Liver (tissue), 9 donors: ENCODE measurements around the gene ZNF133. TPM values are rescaled to one million over a fixed set of nuclear protein-coding genes. Genes with fewer than 3 reads are reported as not detected.

Source experiments
- DNase-seq: peaks from one replicate; pipeline ENCODE4 v3.0.0-alpha.2; 2017; ENCODE audit warnings: low spot score
- H3K27ac ChIP-seq, 2 donors: one replicate each; pipeline ENCODE4 v1.7.0; 2013; ENCODE audit warnings: inconsistent platforms in 2 of 2, low read length in 2 of 2, control low read depth in 1 of 2, low read depth in 1 of 2, mild to moderate bottlenecking in 1 of 2
- H3K27me3 ChIP-seq, 4 donors: one replicate each; pipeline versions ENCODE4 v1.6.1 to v1.7.0; 2013; ENCODE audit warnings: low read length in 3 of 4, inconsistent platforms in 1 of 4, mild to moderate bottlenecking in 1 of 4, moderate library complexity in 1 of 4; ENCODE audit not compliant: control insufficient read depth in 4 of 4, insufficient read depth in 4 of 4
- H3K36me3 ChIP-seq, 4 donors: one replicate each; pipeline versions ENCODE4 v1.6.1 to v1.7.0; 2013; ENCODE audit warnings: low read length in 3 of 4, mild to moderate bottlenecking in 3 of 4, low read depth in 1 of 4, moderate library complexity in 1 of 4; ENCODE audit not compliant: control insufficient read depth in 4 of 4, insufficient read depth in 3 of 4
- H3K4me1 ChIP-seq, 4 donors: one replicate each; pipeline versions ENCODE4 v1.6.1 to v1.7.0; 2013; ENCODE audit warnings: low read length in 3 of 4, mild to moderate bottlenecking in 3 of 4, moderate library complexity in 1 of 4; ENCODE audit not compliant: control insufficient read depth in 4 of 4, insufficient read depth in 4 of 4
- H3K4me3 ChIP-seq, 3 donors: one replicate each; pipeline versions ENCODE4 v1.6.1 to v1.7.0; 2013; ENCODE audit warnings: low read length in 3 of 3, control low read depth in 1 of 3, low read depth in 1 of 3, mild to moderate bottlenecking in 1 of 3
- H3K9ac ChIP-seq, 2 donors: one replicate each; pipeline ENCODE4 v1.7.0; 2013; ENCODE audit warnings: low read length in 2 of 2, mild to moderate bottlenecking in 2 of 2, moderate library complexity in 2 of 2, control low read depth in 1 of 2, low read depth in 1 of 2
- H3K9me3 ChIP-seq, 4 donors: one replicate each; pipeline versions ENCODE4 v1.6.1 to v1.7.0; 2013; ENCODE audit warnings: low read length in 3 of 4; ENCODE audit not compliant: control insufficient read depth in 4 of 4
- EGR1 ChIP-seq, 2 donors: IDR thresholded peaks; 2 replicates each; pipeline ENCODE4 v1.6.1; 2016 to 2018; ENCODE audit warnings: antibody characterized with exemption in 2 of 2, low read depth in 2 of 2
- FOXA1 ChIP-seq: IDR thresholded peaks from 2 replicates; pipeline ENCODE4 v1.6.1; 2016; ENCODE audit warnings: antibody characterized with exemption
- FOXA2 ChIP-seq: IDR thresholded peaks from 2 replicates; pipeline ENCODE4 v1.6.1; 2016; ENCODE audit warnings: antibody characterized with exemption
- GABPA ChIP-seq, 2 donors: IDR thresholded peaks in 1 of 2; conservative IDR thresholded peaks in 1 of 2; 2 replicates each; pipeline ENCODE4 v1.6.1; 2016; ENCODE audit warnings: antibody characterized with exemption in 2 of 2, mild to moderate bottlenecking in 1 of 2, moderate library complexity in 1 of 2
- HNF4A ChIP-seq, 2 donors: conservative IDR thresholded peaks; 2 replicates each; pipeline ENCODE4 v1.6.1; 2016; ENCODE audit warnings: antibody characterized with exemption in 2 of 2, mild to moderate bottlenecking in 2 of 2
- JUND ChIP-seq, 2 donors: IDR thresholded peaks; 2 replicates each; pipeline ENCODE4 v1.6.1; 2016; ENCODE audit warnings: antibody characterized with exemption in 2 of 2
- MAX ChIP-seq: IDR thresholded peaks from 2 replicates; pipeline ENCODE4 v1.6.1; 2016; ENCODE audit warnings: antibody characterized with exemption
- NR2F2 ChIP-seq: IDR thresholded peaks from 2 replicates; pipeline ENCODE4 v1.6.1; 2016; ENCODE audit warnings: antibody characterized with exemption
- RAD21 ChIP-seq, 2 donors: IDR thresholded peaks; 2 replicates each; pipeline ENCODE4 v1.6.1; 2016; ENCODE audit warnings: antibody characterized with exemption in 2 of 2, mild to moderate bottlenecking in 2 of 2
- RXRA ChIP-seq, 2 donors: IDR thresholded peaks; 2 replicates each; pipeline ENCODE4 v1.6.1; 2017 to 2018; ENCODE audit warnings: antibody characterized with exemption in 2 of 2, mild to moderate bottlenecking in 1 of 2
- SP1 ChIP-seq: IDR thresholded peaks from 2 replicates; pipeline ENCODE4 v1.6.1; 2018; ENCODE audit warnings: antibody characterized with exemption, mild to moderate bottlenecking
- TAF1 ChIP-seq: conservative IDR thresholded peaks from 2 replicates; pipeline ENCODE4 v1.6.1; 2016; ENCODE audit warnings: antibody characterized with exemption, mild to moderate bottlenecking
- YY1 ChIP-seq: IDR thresholded peaks from 2 replicates; pipeline ENCODE4 v1.6.1; 2016; ENCODE audit warnings: antibody characterized with exemption, mild to moderate bottlenecking
- WGBS: extraction: QIAGEN DNeasy Blood & Tissue Kit; methylation state at CpG from one replicate; pipeline ENCODE4 v1.1.7; 2013; 5-methylcytosine and 5-hydroxymethylcytosine counted together
- polyA plus RNA-seq, 2 donors: library from polyadenylated mRNA; stranded (reverse) in 1 of 2; unstranded in 1 of 2; fragments of 200-250 nt in 1 of 2; fragments of >200 nt in 1 of 2; fragmentation: Nextera tagmentation in 1 of 2; extraction: Ambion mirVana in 1 of 2; gene quantifications; one replicate each; pipeline versions ENCODE4 v1.2.1 to v1.2.3, GENCODE V29; 2013 to 2015
- total RNA-seq, 2 donors: library from RNA; depleted of rRNA; stranded (reverse); fragments of >200 nt; gene quantifications; one replicate each; pipeline ENCODE4 v1.2.3, GENCODE V29; 2014
- TF ChIP-seq, protein P1 (sequence below): IDR thresholded peaks from 2 replicates; pipeline ENCODE4 v1.6.1; 2016; ENCODE audit warnings: antibody characterized with exemption
- TF ChIP-seq, protein P2 (sequence below): fragments of 150-350 bp; IDR thresholded peaks from 2 replicates; pipeline ENCODE4 v1.5.1; 2017; ENCODE audit warnings: improper control_type of control experiment, low read depth, low read length; ENCODE audit not compliant: missing input control
- donor health status: healthy.
- donor health status: healthy.
- donor health status: healthy.
- donor health status: healthy.
- donor health status: healthy.

The ZNF133 gene
- total and polyA plus RNA-seq, 4 donors: 3.4 to 9.5 (median 6.0) TPM

GRCh38 chr20:18316166-18316565, 27.8 kb downstream of the ZNF133 start:
- Histone ChIP-seq H3K9me3 (no peaks in the 10 kb centered on the region), H3K27me3 (no peaks in the 10 kb centered on the region), H3K27ac (no peak overlapping the region), H3K4me1 (no peaks in the 10 kb centered on the region), H3K9ac (no peak overlapping the region), H3K36me3 (peaks cover 3 to 30% (median 18%) of the 10 kb centered on the region in 4 donors), H3K4me3 (no peak overlapping the region)
- no peak for TF ChIP-seq SP1
- no peak for TF ChIP-seq FOXA1
- TF ChIP-seq MAX: no peak
- TF ChIP-seq HNF4A (conservative IDR thresholded peaks at IDR 0.05): no peak
- TF ChIP-seq YY1: no peak
- no peak for TF ChIP-seq FOXA2
- no peak for TF ChIP-seq RXRA (IDR thresholded peaks at IDR 0.05)
- no peak for TF ChIP-seq GABPA (IDR thresholded peaks at IDR 0.05 in 1 of 2, conservative IDR thresholded peaks at IDR 0.05 in 1 of 2)
- TF ChIP-seq, protein P1, sequence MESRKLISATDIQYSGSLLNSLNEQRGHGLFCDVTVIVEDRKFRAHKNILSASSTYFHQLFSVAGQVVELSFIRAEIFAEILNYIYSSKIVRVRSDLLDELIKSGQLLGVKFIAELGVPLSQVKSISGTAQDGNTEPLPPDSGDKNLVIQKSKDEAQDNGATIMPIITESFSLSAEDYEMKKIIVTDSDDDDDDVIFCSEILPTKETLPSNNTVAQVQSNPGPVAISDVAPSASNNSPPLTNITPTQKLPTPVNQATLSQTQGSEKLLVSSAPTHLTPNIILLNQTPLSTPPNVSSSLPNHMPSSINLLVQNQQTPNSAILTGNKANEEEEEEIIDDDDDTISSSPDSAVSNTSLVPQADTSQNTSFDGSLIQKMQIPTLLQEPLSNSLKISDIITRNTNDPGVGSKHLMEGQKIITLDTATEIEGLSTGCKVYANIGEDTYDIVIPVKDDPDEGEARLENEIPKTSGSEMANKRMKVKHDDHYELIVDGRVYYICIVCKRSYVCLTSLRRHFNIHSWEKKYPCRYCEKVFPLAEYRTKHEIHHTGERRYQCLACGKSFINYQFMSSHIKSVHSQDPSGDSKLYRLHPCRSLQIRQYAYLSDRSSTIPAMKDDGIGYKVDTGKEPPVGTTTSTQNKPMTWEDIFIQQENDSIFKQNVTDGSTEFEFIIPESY: no peak
- WGBS: 98% methylated on average over 15 of the region's 15 CpGs
- DNase-seq: no peak

DNA sequence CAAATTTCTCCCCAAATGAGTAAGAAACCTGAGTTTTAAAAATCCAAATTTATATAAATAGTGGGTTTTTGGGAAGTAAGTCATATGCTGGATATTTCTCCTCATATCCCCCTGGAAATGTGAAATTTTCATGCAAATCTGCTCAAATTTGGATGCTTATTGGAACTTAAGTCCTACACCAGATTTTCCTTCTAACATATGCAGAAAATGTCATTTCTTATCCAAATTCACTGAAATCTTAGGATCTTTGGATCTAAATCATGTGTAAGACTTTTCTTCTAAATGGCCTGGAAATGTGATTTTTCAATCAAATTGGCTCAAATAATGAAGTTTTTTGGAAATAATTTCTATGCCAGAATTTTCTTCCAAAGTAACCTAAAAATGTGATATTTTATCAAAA, 33.0 kb downstream of the ZNF133 start:
- H3K27me3 ChIP-seq: no peaks in the 10 kb centered on the region
- peaks cover 0 to 2% (median 0%) of the 10 kb centered on the region in 4 donors for H3K4me1 ChIP-seq
- no peaks in the 10 kb centered on the region for H3K9me3 ChIP-seq
- no peak overlapping the region for H3K4me3 ChIP-seq
- H3K27ac ChIP-seq: no peak overlapping the region
- DNase-seq: no peak
- TF ChIP-seq TAF1: no peak
- no peak for TF ChIP-seq NR2F2
- H3K36me3 ChIP-seq: peaks cover 0 to 10% (median 4%) of the 10 kb centered on the region in 4 donors
- H3K9ac ChIP-seq: no peak overlapping the region

DNA sequence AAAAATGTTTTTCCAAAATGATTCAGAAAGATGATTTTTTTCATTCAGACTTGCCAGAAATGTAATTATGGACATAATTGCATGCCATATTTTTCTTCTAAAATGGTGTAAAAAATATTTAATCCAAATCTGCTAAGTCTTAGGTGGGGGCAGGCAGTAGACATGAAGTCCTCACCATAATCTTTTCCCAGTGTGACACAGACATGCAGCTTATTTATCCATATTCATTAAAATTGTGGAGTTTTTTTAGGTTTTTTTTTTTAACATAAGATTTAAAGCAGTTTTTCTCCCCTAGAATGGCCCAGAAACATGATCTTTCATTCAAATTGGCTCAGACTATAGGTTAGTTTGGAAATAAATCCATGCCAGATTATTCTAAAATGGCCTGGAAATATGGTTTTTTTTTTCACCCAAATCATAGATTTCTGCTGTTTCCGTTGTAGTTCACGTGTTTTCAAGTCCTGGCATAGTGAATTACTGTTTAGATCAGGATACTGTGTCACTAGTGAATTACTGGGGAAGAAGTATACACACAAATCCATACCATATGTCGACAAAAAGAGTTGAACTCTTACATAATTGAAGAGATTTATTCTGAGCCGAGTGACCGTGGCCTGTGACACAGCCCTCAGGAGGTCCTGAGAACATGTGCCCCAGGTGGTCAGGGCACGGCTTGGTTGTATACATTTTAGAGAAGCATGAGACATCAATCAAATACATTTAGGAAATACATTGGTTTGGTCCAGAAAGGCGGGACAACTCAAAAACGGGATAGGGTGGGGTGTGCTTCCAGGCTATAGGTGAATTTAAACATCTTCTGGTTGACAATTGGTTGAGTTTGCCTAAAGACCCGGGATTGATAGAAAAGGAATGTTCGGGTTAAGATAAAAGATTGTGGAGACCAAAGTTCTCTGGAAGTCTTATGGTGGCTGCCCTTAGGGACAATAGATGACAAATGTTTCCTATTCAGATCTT, 33.9 kb downstream of the ZNF133 start:
- Histone ChIP-seq H3K9ac (no peak overlapping the region), H3K9me3 (no peaks in the 10 kb centered on the region), H3K4me3 (no peak overlapping the region), H3K4me1 (peaks cover 0 to 2% (median 0%) of the 10 kb centered on the region in 4 donors), H3K27ac (no peak overlapping the region), H3K36me3 (peaks cover 0 to under 1% (median 0%) of the 10 kb centered on the region in 4 donors), H3K27me3 (no peaks in the 10 kb centered on the region)
- no peak for DNase-seq
- TF ChIP-seq, protein P2, sequence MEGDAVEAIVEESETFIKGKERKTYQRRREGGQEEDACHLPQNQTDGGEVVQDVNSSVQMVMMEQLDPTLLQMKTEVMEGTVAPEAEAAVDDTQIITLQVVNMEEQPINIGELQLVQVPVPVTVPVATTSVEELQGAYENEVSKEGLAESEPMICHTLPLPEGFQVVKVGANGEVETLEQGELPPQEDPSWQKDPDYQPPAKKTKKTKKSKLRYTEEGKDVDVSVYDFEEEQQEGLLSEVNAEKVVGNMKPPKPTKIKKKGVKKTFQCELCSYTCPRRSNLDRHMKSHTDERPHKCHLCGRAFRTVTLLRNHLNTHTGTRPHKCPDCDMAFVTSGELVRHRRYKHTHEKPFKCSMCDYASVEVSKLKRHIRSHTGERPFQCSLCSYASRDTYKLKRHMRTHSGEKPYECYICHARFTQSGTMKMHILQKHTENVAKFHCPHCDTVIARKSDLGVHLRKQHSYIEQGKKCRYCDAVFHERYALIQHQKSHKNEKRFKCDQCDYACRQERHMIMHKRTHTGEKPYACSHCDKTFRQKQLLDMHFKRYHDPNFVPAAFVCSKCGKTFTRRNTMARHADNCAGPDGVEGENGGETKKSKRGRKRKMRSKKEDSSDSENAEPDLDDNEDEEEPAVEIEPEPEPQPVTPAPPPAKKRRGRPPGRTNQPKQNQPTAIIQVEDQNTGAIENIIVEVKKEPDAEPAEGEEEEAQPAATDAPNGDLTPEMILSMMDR: no peak
- no peak for TF ChIP-seq JUND (IDR thresholded peaks at IDR 0.05)
- no peak for TF ChIP-seq SP1
- no peak for TF ChIP-seq EGR1 (IDR thresholded peaks at IDR 0.05; ENCODE audit: low read depth in 2 of 2)
- no peak for TF ChIP-seq RAD21 (IDR thresholded peaks at IDR 0.05)
- no peak for TF ChIP-seq MAX
- 95% methylated on average over 10 of the region's 10 CpGs for WGBS
